H9 (cell line): Measurements from ENCODE around the gene TBX21. TPM values are rescaled to one million over a fixed set of nuclear protein-coding genes. Genes with fewer than 3 reads are reported as not detected.

ENCODE experiments used
- DNase-seq: peaks from one replicate; pipeline ENCODE4 v3.0.0-alpha.2; 2017
- H2AFZ ChIP-seq: one replicate; pipeline ENCODE4 v1.6.1; 2013; ENCODE audit warnings: mild to moderate bottlenecking, low read length, control low read depth, moderate library complexity
- H2AK5ac ChIP-seq: 2 replicates; pipeline ENCODE4 v1.6.1; 2013; ENCODE audit warnings: low read length, control low read depth, mixed read lengths; ENCODE audit not compliant: insufficient read length
- H2BK120ac ChIP-seq: one replicate; pipeline ENCODE4 v1.6.1; 2013; ENCODE audit warnings: low read depth, mild to moderate bottlenecking, low read length, control low read depth, inconsistent platforms; ENCODE audit not compliant: poor library complexity, severe bottlenecking
- H2BK12ac ChIP-seq: 2 replicates; pipeline ENCODE4 v1.6.1; 2013; ENCODE audit warnings: low read length, control low read depth, mixed read lengths, low read depth; ENCODE audit not compliant: insufficient read length
- H2BK15ac ChIP-seq: 2 replicates; pipeline ENCODE4 v1.6.1; 2013; ENCODE audit warnings: low read depth, low read length, control low read depth
- H2BK20ac ChIP-seq: one replicate; pipeline ENCODE4 v1.6.1; 2013; ENCODE audit warnings: low read depth, mild to moderate bottlenecking, low read length, control low read depth, inconsistent platforms; ENCODE audit not compliant: poor library complexity, severe bottlenecking
- H2BK5ac ChIP-seq: 2 replicates; pipeline ENCODE4 v1.6.1; 2013; ENCODE audit warnings: low read length, control low read depth, mixed read lengths; ENCODE audit not compliant: insufficient read length
- H3K14ac ChIP-seq: 2 replicates; pipeline ENCODE4 v1.6.1; 2013; ENCODE audit warnings: low read length, control low read depth; ENCODE audit not compliant: insufficient read depth
- H3K18ac ChIP-seq: 2 replicates; pipeline ENCODE4 v1.6.1; 2013; ENCODE audit warnings: low read depth, mild to moderate bottlenecking, mixed read lengths, low read length, control low read depth; ENCODE audit not compliant: insufficient read length
- H3K23ac ChIP-seq: 2 replicates; pipeline ENCODE4 v1.6.1; 2013; ENCODE audit warnings: low read length, control low read depth, mixed read lengths, low read depth; ENCODE audit not compliant: insufficient read length
- H3K23me2 ChIP-seq: 2 replicates; pipeline ENCODE4 v1.6.1; 2013; ENCODE audit warnings: low read depth, mild to moderate bottlenecking, mixed read lengths, low read length, control low read depth; ENCODE audit not compliant: insufficient read length, poor library complexity, severe bottlenecking
- H3K27ac ChIP-seq: 2 replicates; pipeline ENCODE4 v1.5.1; 2013; ENCODE audit warnings: low read length, control low read depth, mixed read lengths, low read depth; ENCODE audit not compliant: insufficient read length
- H3K27me3 ChIP-seq: 2 replicates; pipeline ENCODE4 v1.6.1; 2013; ENCODE audit warnings: low read length, control low read depth, inconsistent platforms; ENCODE audit not compliant: insufficient read depth
- H3K4ac ChIP-seq: 2 replicates; pipeline ENCODE4 v1.6.1; 2013; ENCODE audit warnings: low read depth, mild to moderate bottlenecking, control low read depth, inconsistent platforms, low read length, moderate library complexity
- H3K4me1 ChIP-seq: 2 replicates; pipeline ENCODE4 v1.6.1; 2013; ENCODE audit warnings: low read length, control low read depth, inconsistent platforms; ENCODE audit not compliant: insufficient read depth
- H3K4me2 ChIP-seq: 2 replicates; pipeline ENCODE4 v1.6.1; 2013; ENCODE audit warnings: low read length, control low read depth, mixed read lengths; ENCODE audit not compliant: insufficient read length, insufficient read depth
- H3K56ac ChIP-seq: 2 replicates; pipeline ENCODE4 v1.6.1; 2013; ENCODE audit warnings: low read depth, mild to moderate bottlenecking, mixed read lengths, low read length, control low read depth; ENCODE audit not compliant: insufficient read length
- H3K79me1 ChIP-seq: 2 replicates; pipeline ENCODE4 v1.6.1; 2013; ENCODE audit warnings: low read depth, mild to moderate bottlenecking, moderate library complexity, low read length, control low read depth, inconsistent platforms; ENCODE audit not compliant: insufficient read depth, poor library complexity, severe bottlenecking
- H3K79me2 ChIP-seq: 2 replicates; pipeline ENCODE4 v1.6.1; 2013; ENCODE audit warnings: low read length, control low read depth, inconsistent platforms; ENCODE audit not compliant: insufficient read depth
- H3K9ac ChIP-seq: 2 replicates; pipeline ENCODE4 v1.6.1; 2013; ENCODE audit warnings: low read length, control low read depth, mixed read lengths; ENCODE audit not compliant: insufficient read length; ENCODE audit errors: extremely low read depth
- H3K9me3 ChIP-seq: one replicate; pipeline ENCODE4 v1.6.1; 2013; ENCODE audit warnings: low read depth, low read length, inconsistent platforms; ENCODE audit not compliant: control insufficient read depth
- H3T11ph ChIP-seq: one replicate; pipeline ENCODE4 v1.6.1; 2013; ENCODE audit warnings: mild to moderate bottlenecking, low read length, control low read depth, inconsistent platforms
- H4K20me1 ChIP-seq: one replicate; pipeline ENCODE4 v1.6.1; 2013; ENCODE audit not compliant: control insufficient read depth, insufficient read length, insufficient read depth
- H4K5ac ChIP-seq: 2 replicates; pipeline ENCODE4 v1.6.1; 2013; ENCODE audit warnings: low read depth, mild to moderate bottlenecking, mixed read lengths, low read length, control low read depth; ENCODE audit not compliant: insufficient read length
- H4K8ac ChIP-seq: replicated peaks from 2 replicates; pipeline ENCODE4 v1.6.1; 2013; ENCODE audit warnings: low read length, control low read depth, mixed read lengths, low read depth; ENCODE audit not compliant: insufficient read length
- H4K91ac ChIP-seq: 2 replicates; pipeline ENCODE4 v1.6.1; 2013; ENCODE audit warnings: low read depth, mild to moderate bottlenecking, moderate library complexity, mixed read lengths, low read length, control low read depth; ENCODE audit not compliant: insufficient read length
- H3K27ac Mint-ChIP-seq, 3 experiments: 2 replicates in 2 of 3; 3 replicates in 1 of 3; pipeline ENCODE4 v1.8.0; 2020 to 2021; ENCODE audit warnings: mixed read lengths in 3 of 3, mild to moderate bottlenecking in 1 of 3, moderate library complexity in 1 of 3
- H3K27me3 Mint-ChIP-seq: 2 replicates; pipeline ENCODE4 v1.8.0; 2021; ENCODE audit warnings: low read depth, mild to moderate bottlenecking, moderate library complexity, mixed read lengths
- H3K36me3 Mint-ChIP-seq, 3 experiments: 2 replicates in 2 of 3; 3 replicates in 1 of 3; pipeline ENCODE4 v1.8.0; 2020 to 2021; ENCODE audit warnings: low read depth in 3 of 3, mixed read lengths in 3 of 3; ENCODE audit not compliant: insufficient read depth in 1 of 3
- H3K4me1 Mint-ChIP-seq, 2 experiments: 2 replicates each; pipeline ENCODE4 v1.8.0; 2020; ENCODE audit warnings: mixed read lengths in 2 of 2
- H3K4me3 Mint-ChIP-seq, 2 experiments: 2 replicates in 1 of 2; 3 replicates in 1 of 2; pipeline ENCODE4 v1.8.0; 2020 to 2021; ENCODE audit warnings: mild to moderate bottlenecking in 2 of 2, mixed read lengths in 2 of 2, moderate library complexity in 1 of 2
- H3K9me3 Mint-ChIP-seq, 2 experiments: 2 replicates in 1 of 2; 3 replicates in 1 of 2; pipeline ENCODE4 v1.8.0; 2020; ENCODE audit warnings: mild to moderate bottlenecking in 2 of 2, mixed read lengths in 2 of 2, moderate library complexity in 1 of 2
- CTCF ChIP-seq: fragments of 200-600 bp; sonication (generic); conservative IDR thresholded peaks from 3 replicates; pipeline ENCODE4 v1.8.0; 2021; ENCODE audit warnings: antibody characterized with exemption, mild to moderate bottlenecking
- WGBS: extraction: QIAGEN DNeasy Blood & Tissue Kit; methylation state at CpG from one replicate; pipeline ENCODE4 v1.1.7; 2013; ENCODE audit warnings: missing lambda C conversion rate, low lambda C conversion rate, mixed read lengths; ENCODE audit not compliant: insufficient read length; ENCODE audit errors: extremely low coverage; 5-methylcytosine and 5-hydroxymethylcytosine counted together
- total RNA-seq: library from RNA; stranded (reverse); gene quantifications from 2 replicates; pipeline ENCODE4 v1.2.1, GENCODE V29; 2021

Gene TBX21
- total RNA-seq, 1 experiment from 2014 or later: not detected

- Histone ChIP-seq H3K79me2 (no peaks in the 10 kb centered on the region), H2BK12ac (no peak overlapping the region), H4K20me1 (no peaks in the 10 kb centered on the region), H3K4me1 (no peaks in the 10 kb centered on the region), H2BK20ac (no peak overlapping the region), H2AFZ (no peak overlapping the region), H2AK5ac (no peak overlapping the region), H3K23me2 (no peaks in the 10 kb centered on the region), H3T11ph (no peak overlapping the region), H3K9me3 (no peaks in the 10 kb centered on the region), H3K23ac (no peak overlapping the region), H3K18ac (no peak overlapping the region), H3K56ac (no peak overlapping the region), H4K5ac (no peak overlapping the region), H3K4ac (no peak overlapping the region), H3K4me2 (no peak overlapping the region), H3K9ac (no peak overlapping the region), H3K79me1 (no peaks in the 10 kb centered on the region), H2BK120ac (no peak overlapping the region), H3K27ac (no peak overlapping the region), H4K8ac (no peak overlapping the region), H2BK5ac (no peak overlapping the region), H3K27me3 (no peaks in the 10 kb centered on the region), H3K14ac (no peak overlapping the region), H2BK15ac (no peak overlapping the region), H4K91ac (no peak overlapping the region)
- no peak overlapping the region for H3K4me3 Mint-ChIP-seq
- no peak for DNase-seq
- H3K36me3 Mint-ChIP-seq: no peaks in the 10 kb centered on the region; a peak in 1 of 7 replicates
- peaks cover 2 to 4% of the 10 kb centered on the region in 2 experiments; a peak in 3 of 4 replicates for H3K4me1 Mint-ChIP-seq
- WGBS: no CpG with 5 or more reads among the region's 10 CpGs
- no peak overlapping the region for H3K27ac Mint-ChIP-seq
- H3K27me3 Mint-ChIP-seq: peaks cover 34% of the 10 kb centered on the region
- no peaks in the 10 kb centered on the region for H3K9me3 Mint-ChIP-seq
- no peak for TF ChIP-seq CTCF
Measured at GRCh38 chr17:47745037-47745380, 12.0 kb downstream of the TBX21 start.
